T-cell (primary cell): ENCODE results near the gene PCID2. TPM values are rescaled to one million over a fixed set of nuclear protein-coding genes. Genes with fewer than 3 reads are reported as not detected.

ENCODE experiments used
- ATAC-seq, 4 experiments: fragments of 200-7000 bp in 3 of 4; fragments of 150-1000 bp in 1 of 4; cut with Tn5 transposase; replicated peaks in 1 of 4; 1 replicate in 3 of 4; 2 replicates in 1 of 4; pipeline ENCODE4 v1.10.0; 2021; ENCODE audit warnings: moderate library complexity in 3 of 4, mild to moderate bottlenecking in 2 of 4, moderate number of reproducible peaks in 1 of 4
- CTCF ChIA-PET, 2 donors: fragments of 300-600 bp; sonication (Branson Sonifier 250); formaldehyde crosslinking; loops; one replicate each; lab custom pipeline; 2022; ENCODE audit warnings: antibody characterized with exemption in 2 of 2; lab: Charles Lee
- POLR2A ChIA-PET, 2 donors: fragments of 300-600 bp; sonication (Branson Sonifier 250); formaldehyde crosslinking; loops; one replicate each; lab custom pipeline; 2022; ENCODE audit warnings: antibody characterized with exemption in 2 of 2; lab: Charles Lee
- DNase-seq, 35 experiments: peaks; one replicate each; pipeline versions ENCODE4 v3.0.0 to v3.0.0-alpha.2; 2013 to 2023
- H3K27ac ChIP-seq: one replicate; pipeline ENCODE4 v1.5.1; 2013; ENCODE audit warnings: low read length
- H3K27me3 ChIP-seq, 2 experiments: replicated peaks in 1 of 2; 1 replicate in 1 of 2; 2 replicates in 1 of 2; pipeline versions ENCODE4 v1.6.1 to v1.7.0; 2013; ENCODE audit warnings: low read length in 1 of 2, mixed read lengths in 1 of 2; ENCODE audit not compliant: control insufficient read depth in 2 of 2, insufficient read depth in 2 of 2; ENCODE audit errors: extremely low read depth in 1 of 2
- H3K36me3 ChIP-seq, 2 donors: 1 replicate in 1 of 2; 2 replicates in 1 of 2; pipeline versions ENCODE4 v1.6.1 to v1.7.0; 2013; ENCODE audit warnings: low read length in 1 of 2; ENCODE audit not compliant: control insufficient read depth in 2 of 2, insufficient read depth in 1 of 2; ENCODE audit errors: extremely low read depth in 1 of 2
- H3K4me1 ChIP-seq, 2 experiments: 1 replicate in 1 of 2; 2 replicates in 1 of 2; pipeline versions ENCODE4 v1.6.1 to v1.7.0; 2013; ENCODE audit warnings: low read length in 2 of 2, mixed read lengths in 1 of 2; ENCODE audit not compliant: insufficient read depth in 2 of 2, control insufficient read depth in 1 of 2; ENCODE audit errors: extremely low read depth in 1 of 2
- H3K4me3 ChIP-seq, 2 donors: 1 replicate in 1 of 2; 2 replicates in 1 of 2; pipeline versions ENCODE4 v1.5.1 to v1.7.0; 2013; ENCODE audit warnings: mild to moderate bottlenecking in 2 of 2, low read length in 1 of 2, moderate library complexity in 1 of 2; ENCODE audit not compliant: control insufficient read depth in 1 of 2; ENCODE audit errors: extremely low read depth in 1 of 2
- H3K9me3 ChIP-seq: 2 replicates; pipeline ENCODE4 v1.7.0; 2013
- H3K27ac Mint-ChIP-seq, 2 donors: one replicate each; pipeline ENCODE4 v1.8.0; 2020 to 2021; ENCODE audit warnings: mild to moderate bottlenecking in 2 of 2, mixed read lengths in 2 of 2
- H3K27me3 Mint-ChIP-seq, 2 donors: one replicate each; pipeline ENCODE4 v1.8.0; 2021 to 2022; ENCODE audit warnings: mixed read lengths in 2 of 2
- H3K36me3 Mint-ChIP-seq: one replicate; pipeline ENCODE4 v1.8.0; 2021; ENCODE audit warnings: mixed read lengths
- H3K4me1 Mint-ChIP-seq, 3 donors: one replicate each; pipeline ENCODE4 v1.8.0; 2020 to 2022; ENCODE audit warnings: mixed read lengths in 3 of 3, mild to moderate bottlenecking in 1 of 3
- H3K4me3 Mint-ChIP-seq, 3 donors: one replicate each; pipeline ENCODE4 v1.8.0; 2020 to 2022; ENCODE audit warnings: mild to moderate bottlenecking in 3 of 3, mixed read lengths in 3 of 3, moderate library complexity in 3 of 3
- H3K9me3 Mint-ChIP-seq, 3 donors: one replicate each; pipeline ENCODE4 v1.8.0; 2020 to 2022; ENCODE audit warnings: mixed read lengths in 3 of 3
- WGBS: methylation state at CpG from one replicate; pipeline ENCODE4 v1.1.5; 2013; ENCODE audit warnings: missing lambda C conversion rate; ENCODE audit not compliant: insufficient coverage; 5-methylcytosine and 5-hydroxymethylcytosine counted together
- total RNA-seq, 35 experiments: library from RNA in 6 of 35; stranded (reverse) in 6 of 35; fragments of 120-200 nt in 1 of 35; gene quantifications; one replicate each; pipeline versions ENCODE4 v1.2.1 to v1.2.4 and lab custom pipeline; 2013 to 2026

The PCID2 gene
- total RNA-seq, 5 donors from 2014 or later (not counting 1 experiment from before 2014, with no cell fraction given), result 45.3 to 68.6 (median 63.2) TPM

- Histone ChIP-seq H3K27me3 (no peaks in the 10 kb centered on the region), H3K9me3 (no peaks in the 10 kb centered on the region), H3K36me3 (peaks cover 6 to 19% of the 10 kb centered on the region in 2 donors), H3K4me3 (no peak overlapping the region), H3K4me1 (peaks cover 2 to 28% of the 10 kb centered on the region in 2 experiments), H3K27ac (no peak overlapping the region)
- H3K9me3 Mint-ChIP-seq, result peaks cover 5 to 10% (median 8%) of the 10 kb centered on the region in 3 donors
- DNase-seq, result no peak
- peaks cover 30% of the 10 kb centered on the region for H3K36me3 Mint-ChIP-seq
- ChIA-PET CTCF (no interaction called here), POLR2A (no interaction called here)
- peaks cover 5 to 25% (median 16%) of the 10 kb centered on the region in 3 donors for H3K4me1 Mint-ChIP-seq
- ATAC-seq, result no peak
- peak overlapping the region; percentile 29 to 34 for H3K27ac Mint-ChIP-seq
- no peaks in the 10 kb centered on the region for H3K27me3 Mint-ChIP-seq
- H3K4me3 Mint-ChIP-seq, result no peak overlapping the region
- 98% methylated on average over 7 of the region's 13 CpGs for WGBS
Measured at GRCh38 chr13:113169277-113170272, 38.9 kb downstream of the PCID2 start.

- DNase-seq (no peak), ATAC-seq (no peak)
- CTCF ChIA-PET, result no interaction called here
- H3K4me3 ChIP-seq, result no peak overlapping the region
- H3K4me3 Mint-ChIP-seq, result no peak overlapping the region
- peaks cover 4 to 33% of the 10 kb centered on the region in 2 experiments for H3K4me1 ChIP-seq
- no peaks in the 10 kb centered on the region for H3K27me3 Mint-ChIP-seq
- peaks cover 30% of the 10 kb centered on the region for H3K36me3 Mint-ChIP-seq
- 100% methylated on average over 4 of the region's 7 CpGs for WGBS
- no peaks in the 10 kb centered on the region for H3K9me3 ChIP-seq
- peaks cover 6 to 19% of the 10 kb centered on the region in 2 donors for H3K36me3 ChIP-seq
- H3K27ac Mint-ChIP-seq, result no peak overlapping the region
- peaks cover 5 to 10% (median 8%) of the 10 kb centered on the region in 3 donors for H3K9me3 Mint-ChIP-seq
- H3K27me3 ChIP-seq, result no peaks in the 10 kb centered on the region
- H3K27ac ChIP-seq, result no peak overlapping the region
- POLR2A ChIA-PET, result no interaction called here
- H3K4me1 Mint-ChIP-seq, result peaks cover 9 to 29% (median 25%) of the 10 kb centered on the region in 3 donors
Measured at GRCh38 chr13:113168211-113168610, 40.3 kb downstream of the PCID2 start.

GRCh38 chr13:113167575-113167974 lies 40.9 kb downstream of the PCID2 start:
- peaks cover 15 to 28% (median 27%) of the 10 kb centered on the region in 3 donors for H3K4me1 Mint-ChIP-seq
- CTCF ChIA-PET, result no interaction called here

GRCh38 chr13:113167155-113167554 lies 41.3 kb downstream of the PCID2 start:
- H3K27me3 Mint-ChIP-seq, result no peaks in the 10 kb centered on the region
- no peak overlapping the region for H3K27ac Mint-ChIP-seq
- 90% methylated on average over 4 of the region's 10 CpGs for WGBS

More at GRCh38 chr13:113167575-113167974, 40.9 kb downstream of the PCID2 start:
- Mint-ChIP-seq H3K4me3 (no peak overlapping the region), H3K27ac (peak overlapping the region in 1 of 2 donors; percentile 17), H3K27me3 (no peaks in the 10 kb centered on the region), H3K36me3 (peaks cover 26% of the 10 kb centered on the region), H3K9me3 (peaks cover 5 to 10% (median 8%) of the 10 kb centered on the region in 3 donors)
- ATAC-seq, result no peak
- no peak overlapping the region for H3K4me3 ChIP-seq
- no peak overlapping the region for H3K27ac ChIP-seq
- H3K36me3 ChIP-seq, result peaks cover 6 to 18% of the 10 kb centered on the region in 2 donors
- H3K4me1 ChIP-seq, result peaks cover 4 to 40% of the 10 kb centered on the region in 2 experiments
- H3K9me3 ChIP-seq, result no peaks in the 10 kb centered on the region
- H3K27me3 ChIP-seq, result no peaks in the 10 kb centered on the region
- POLR2A ChIA-PET, result no interaction called here
- WGBS, result no CpG with 5 or more reads among the region's 3 CpGs
- no peak for DNase-seq

GRCh38 chr13:113166681-113167080 lies 41.8 kb downstream of the PCID2 start:
- H3K36me3 Mint-ChIP-seq, result peaks cover 25% of the 10 kb centered on the region

More at GRCh38 chr13:113167155-113167554, 41.3 kb downstream of the PCID2 start:
- H3K4me3 Mint-ChIP-seq, result no peak overlapping the region
- ChIA-PET CTCF (no interaction called here), POLR2A (no interaction called here)
- Histone ChIP-seq H3K4me3 (no peak overlapping the region), H3K4me1 (peaks cover 4 to 40% of the 10 kb centered on the region in 2 experiments), H3K27ac (no peak overlapping the region), H3K36me3 (peaks cover 6 to 14% of the 10 kb centered on the region in 2 donors), H3K9me3 (no peaks in the 10 kb centered on the region), H3K27me3 (no peaks in the 10 kb centered on the region)
- peaks cover 26% of the 10 kb centered on the region for H3K36me3 Mint-ChIP-seq
- H3K9me3 Mint-ChIP-seq, result peaks cover 5 to 10% (median 8%) of the 10 kb centered on the region in 3 donors
- no peak for ATAC-seq
- no peak for DNase-seq
- H3K4me1 Mint-ChIP-seq, result peaks cover 15 to 28% (median 27%) of the 10 kb centered on the region in 3 donors

GRCh38 chr13:113166266-113166665 lies 42.2 kb downstream of the PCID2 start:
- Histone ChIP-seq H3K27me3 (no peaks in the 10 kb centered on the region), H3K4me1 (peaks cover 7 to 35% of the 10 kb centered on the region in 2 experiments), H3K27ac (no peak overlapping the region), H3K4me3 (no peak overlapping the region), H3K9me3 (no peaks in the 10 kb centered on the region), H3K36me3 (peaks cover 1 to 5% of the 10 kb centered on the region in 2 donors)
- no peak for ATAC-seq
- Mint-ChIP-seq H3K27ac (peak overlapping the region; percentile 66 to 68), H3K9me3 (peaks cover 5 to 10% (median 8%) of the 10 kb centered on the region in 3 donors), H3K36me3 (peaks cover 22% of the 10 kb centered on the region), H3K4me1 (peaks cover 18 to 28% (median 25%) of the 10 kb centered on the region in 3 donors), H3K4me3 (no peak overlapping the region), H3K27me3 (no peaks in the 10 kb centered on the region)
- DNase-seq, result no peak
- ChIA-PET POLR2A (no interaction called here), CTCF (no interaction called here)
- WGBS, result 0% methylated on average over 1 of the region's 10 CpGs

More at GRCh38 chr13:113166681-113167080, 41.8 kb downstream of the PCID2 start:
- ChIA-PET POLR2A (no interaction called here), CTCF (no interaction called here)
- Mint-ChIP-seq H3K27ac (no peak overlapping the region), H3K4me1 (peaks cover 15 to 28% (median 26%) of the 10 kb centered on the region in 3 donors), H3K4me3 (no peak overlapping the region), H3K27me3 (no peaks in the 10 kb centered on the region), H3K9me3 (peaks cover 5 to 10% (median 8%) of the 10 kb centered on the region in 3 donors)
- H3K36me3 ChIP-seq, result peaks cover 4 to 9% of the 10 kb centered on the region in 2 donors
- ATAC-seq, result no peak
- H3K4me1 ChIP-seq, result peaks cover 4 to 36% of the 10 kb centered on the region in 2 experiments
- 90% methylated on average over 3 of the region's 5 CpGs for WGBS
- no peak for DNase-seq
- H3K27me3 ChIP-seq, result no peaks in the 10 kb centered on the region
- H3K27ac ChIP-seq, result no peak overlapping the region
- H3K4me3 ChIP-seq, result no peak overlapping the region
- H3K9me3 ChIP-seq, result no peaks in the 10 kb centered on the region
